Measurements from ENCODE around the gene CCDC78.

The CCDC78 gene

DNA sequence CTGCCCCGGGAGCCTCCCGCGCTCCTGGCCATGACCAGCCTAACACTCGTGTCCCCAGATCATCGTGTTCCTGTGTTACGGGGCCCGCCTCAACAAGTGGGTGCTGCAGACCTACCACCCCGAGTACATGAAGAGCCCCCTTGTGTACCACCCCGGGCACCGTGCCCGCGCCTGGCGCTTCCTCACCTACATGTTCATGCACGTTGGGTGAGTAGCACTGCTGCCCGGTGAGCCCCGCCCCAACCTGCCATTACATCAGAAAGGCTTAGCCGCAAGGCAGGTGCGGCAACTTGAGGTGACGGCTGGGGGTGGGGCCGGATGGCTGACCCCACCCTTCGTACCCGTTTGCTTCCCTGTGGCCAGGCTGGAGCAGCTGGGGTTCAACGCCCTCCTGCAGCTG, 49.3 kb downstream of the CCDC78 start:
- no peak for DNase-seq

DNA sequence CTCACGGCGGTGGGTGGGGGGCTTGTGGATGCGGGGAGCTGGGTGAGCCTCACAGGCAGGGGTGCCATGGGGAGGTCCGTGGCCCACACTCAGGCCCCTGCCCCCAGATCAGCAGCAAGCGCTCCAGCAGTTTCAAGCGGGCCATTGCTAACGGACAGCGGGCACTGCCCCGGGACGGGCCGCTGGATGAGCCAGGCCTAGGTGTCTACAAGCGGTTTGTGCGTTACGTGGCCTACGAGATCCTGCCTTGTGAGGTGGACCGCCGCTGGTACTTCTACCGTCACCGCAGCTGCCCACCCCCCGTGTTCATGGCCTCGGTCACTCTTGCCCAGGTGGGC, 49.7 kb downstream of the CCDC78 start:
- no peak for DNase-seq

DNA sequence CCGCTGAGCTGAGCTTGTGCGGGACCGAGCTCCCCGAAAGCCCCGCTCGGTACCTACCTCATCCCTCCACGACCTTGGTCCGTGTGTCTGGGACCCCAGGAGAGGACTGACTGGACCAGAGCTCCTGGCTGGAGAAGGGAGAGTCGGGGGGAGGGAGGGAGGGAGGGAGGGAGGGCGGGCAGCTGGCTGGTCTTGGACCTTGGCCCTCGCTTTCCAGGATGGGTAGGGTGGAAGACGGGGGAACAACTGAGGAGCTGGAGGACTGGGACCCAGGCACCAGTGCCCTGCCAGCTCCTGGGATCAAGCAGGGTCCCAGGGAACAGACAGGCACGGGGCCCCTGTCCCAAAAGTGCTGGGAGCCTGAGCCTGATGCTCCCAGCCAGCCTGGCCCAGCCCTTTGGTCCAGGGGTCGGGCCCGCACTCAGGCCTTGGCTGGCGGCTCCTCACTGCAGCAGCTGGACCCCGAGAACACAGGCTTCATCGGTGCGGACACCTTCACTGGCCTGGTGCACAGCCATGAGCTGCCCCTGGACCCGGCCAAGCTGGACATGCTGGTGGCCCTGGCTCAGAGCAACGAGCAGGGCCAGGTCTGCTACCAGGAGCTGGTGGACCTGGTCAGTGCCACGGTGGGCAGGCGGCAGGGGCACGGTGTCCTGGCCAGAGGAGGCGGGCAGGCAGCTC, 50.2 kb downstream of the CCDC78 start:
- no peak for DNase-seq

DNA sequence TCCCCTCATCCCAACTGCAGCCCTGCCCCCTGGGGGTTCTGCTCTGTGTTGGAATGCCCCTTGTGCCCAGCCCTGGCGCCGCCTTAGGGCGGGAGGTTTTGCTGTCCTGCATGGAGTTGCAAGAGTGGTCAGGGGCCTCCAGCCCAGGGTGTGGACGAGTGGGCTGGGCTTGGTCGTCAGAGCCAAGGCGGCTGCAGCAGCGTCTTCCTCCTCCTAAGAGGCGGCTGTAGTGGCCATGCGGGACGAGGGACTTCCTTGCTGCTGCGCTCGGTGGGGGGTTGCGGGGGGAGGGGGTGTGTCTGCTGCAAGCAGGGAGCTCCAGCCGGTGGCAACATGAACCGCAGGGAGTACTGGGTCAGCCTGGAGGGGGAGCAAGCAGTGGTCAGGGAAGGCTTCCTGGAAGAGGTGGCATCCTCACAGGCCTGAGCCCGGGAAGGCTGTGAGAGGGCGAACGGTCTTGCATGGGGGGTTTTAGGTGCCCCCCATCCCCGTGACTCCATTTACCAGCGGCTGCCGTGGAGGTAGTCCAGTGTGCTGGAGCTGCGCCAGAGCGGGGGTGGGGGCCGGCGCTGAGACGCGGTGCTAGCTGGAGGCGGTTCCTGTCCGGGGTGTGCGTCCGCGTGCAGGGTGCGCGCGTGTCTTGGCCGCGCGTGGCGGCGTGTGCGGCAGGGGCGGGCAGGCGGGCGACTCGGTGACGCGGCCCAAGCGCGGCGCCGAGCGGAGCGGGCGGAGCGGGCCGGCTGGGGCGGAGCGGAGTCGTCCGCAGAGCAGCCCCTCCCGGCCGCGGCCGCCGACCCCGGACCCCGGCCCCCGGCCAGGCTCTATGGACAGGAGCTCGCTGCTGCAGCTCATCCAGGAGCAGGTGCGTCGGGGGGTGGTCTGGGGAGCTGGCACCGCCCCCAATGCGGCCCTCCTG, 51.0 kb downstream of the CCDC78 start, which contains the start of gene RHBDL1:
TSS of gene RHBDL1 (plus strand) at position 704 of the 916 bp plus-strand sequence. CDS start at position 824, 120 bp downstream.
- DNase-seq, result no peak

DNA sequence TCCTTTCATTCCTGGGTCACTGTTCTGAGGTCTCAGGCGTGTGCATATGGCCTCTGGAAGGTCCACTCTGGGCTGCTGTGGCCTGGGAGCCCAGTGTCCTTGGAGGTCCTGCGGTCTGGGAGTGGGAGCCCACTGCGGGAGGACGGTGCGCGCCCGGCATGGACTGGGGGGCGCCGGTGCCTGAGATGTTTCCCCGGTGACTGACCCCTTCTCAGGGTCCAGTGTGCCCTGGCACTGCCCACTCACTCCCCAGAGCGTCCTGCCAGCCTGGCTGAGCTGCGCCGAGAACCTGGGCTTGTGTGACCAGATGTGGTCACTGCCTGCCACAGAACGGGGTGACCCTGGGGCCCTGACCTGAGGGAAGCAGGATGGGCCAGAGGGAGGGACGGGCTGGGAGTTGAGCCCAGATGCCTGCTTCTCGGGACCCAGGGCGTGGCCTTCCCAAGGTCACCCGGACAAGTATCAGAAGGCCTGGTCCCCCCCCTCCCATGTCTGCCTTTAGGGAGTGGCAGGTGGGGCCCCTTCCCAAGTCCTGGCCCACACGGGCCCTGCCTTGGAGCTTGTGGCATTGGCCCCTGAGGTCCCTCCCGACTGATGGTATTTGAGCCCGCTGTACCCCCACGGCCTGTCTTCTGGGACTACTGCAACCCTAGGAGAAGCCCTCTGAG, 51.9 kb downstream of the CCDC78 start:
- no peak for DNase-seq

GRCh38 chr16:673399-673991, 52.7 kb downstream of the CCDC78 start:
- no peak for DNase-seq

- DNase-seq, result no peak
Measured at GRCh38 chr16:672851-673250, 53.4 kb downstream of the CCDC78 start.

All from stimulated activated CD4-positive, alpha-beta T cell treated with anti-CD3 and anti-CD28 coated beads, Interleukin-2, amount 100 ng/mL, for 48 hours (primary cell).